SK-N-SH (cell line): ENCODE results near the gene TMEM200C.

Experiments
- CTCF ChIP-seq: fragments of 200-600 bp; sonication (generic); IDR thresholded peaks from 2 replicates; pipeline ENCODE4 v1.6.1; 2017; ENCODE audit warnings: antibody characterized with exemption, mild to moderate bottlenecking, moderate library complexity
- NRF1 ChIP-seq: IDR thresholded peaks from 2 replicates; pipeline ENCODE4 v1.6.1; 2012; ENCODE audit warnings: low read depth, mild to moderate bottlenecking, low read length
- TF ChIP-seq, protein P1 (sequence below): IDR thresholded peaks from 2 replicates; pipeline ENCODE4 v1.6.1; 2012; ENCODE audit warnings: mild to moderate bottlenecking, low read depth, low read length, moderate library complexity

GRCh38 chr18:5890331-5891183 is 4.8 kb downstream of the TMEM200C start:
- TF ChIP-seq, protein P1, sequence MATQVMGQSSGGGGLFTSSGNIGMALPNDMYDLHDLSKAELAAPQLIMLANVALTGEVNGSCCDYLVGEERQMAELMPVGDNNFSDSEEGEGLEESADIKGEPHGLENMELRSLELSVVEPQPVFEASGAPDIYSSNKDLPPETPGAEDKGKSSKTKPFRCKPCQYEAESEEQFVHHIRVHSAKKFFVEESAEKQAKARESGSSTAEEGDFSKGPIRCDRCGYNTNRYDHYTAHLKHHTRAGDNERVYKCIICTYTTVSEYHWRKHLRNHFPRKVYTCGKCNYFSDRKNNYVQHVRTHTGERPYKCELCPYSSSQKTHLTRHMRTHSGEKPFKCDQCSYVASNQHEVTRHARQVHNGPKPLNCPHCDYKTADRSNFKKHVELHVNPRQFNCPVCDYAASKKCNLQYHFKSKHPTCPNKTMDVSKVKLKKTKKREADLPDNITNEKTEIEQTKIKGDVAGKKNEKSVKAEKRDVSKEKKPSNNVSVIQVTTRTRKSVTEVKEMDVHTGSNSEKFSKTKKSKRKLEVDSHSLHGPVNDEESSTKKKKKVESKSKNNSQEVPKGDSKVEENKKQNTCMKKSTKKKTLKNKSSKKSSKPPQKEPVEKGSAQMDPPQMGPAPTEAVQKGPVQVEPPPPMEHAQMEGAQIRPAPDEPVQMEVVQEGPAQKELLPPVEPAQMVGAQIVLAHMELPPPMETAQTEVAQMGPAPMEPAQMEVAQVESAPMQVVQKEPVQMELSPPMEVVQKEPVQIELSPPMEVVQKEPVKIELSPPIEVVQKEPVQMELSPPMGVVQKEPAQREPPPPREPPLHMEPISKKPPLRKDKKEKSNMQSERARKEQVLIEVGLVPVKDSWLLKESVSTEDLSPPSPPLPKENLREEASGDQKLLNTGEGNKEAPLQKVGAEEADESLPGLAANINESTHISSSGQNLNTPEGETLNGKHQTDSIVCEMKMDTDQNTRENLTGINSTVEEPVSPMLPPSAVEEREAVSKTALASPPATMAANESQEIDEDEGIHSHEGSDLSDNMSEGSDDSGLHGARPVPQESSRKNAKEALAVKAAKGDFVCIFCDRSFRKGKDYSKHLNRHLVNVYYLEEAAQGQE = no peak
- TF ChIP-seq CTCF = peak; percentile 24; the same call in 1 of the 2 replicates
- TF ChIP-seq NRF1 = no peak
